ENCODE results near the gene AOC2. TPM values are rescaled to one million over a fixed set of nuclear protein-coding genes. Genes with fewer than 3 reads are reported as not detected.

The AOC2 gene
- total and polyA plus RNA-seq, 2 donors (not counting 1 experiment from before 2014, with no cell fraction given): 0.12 to 0.33 TPM

DNA sequence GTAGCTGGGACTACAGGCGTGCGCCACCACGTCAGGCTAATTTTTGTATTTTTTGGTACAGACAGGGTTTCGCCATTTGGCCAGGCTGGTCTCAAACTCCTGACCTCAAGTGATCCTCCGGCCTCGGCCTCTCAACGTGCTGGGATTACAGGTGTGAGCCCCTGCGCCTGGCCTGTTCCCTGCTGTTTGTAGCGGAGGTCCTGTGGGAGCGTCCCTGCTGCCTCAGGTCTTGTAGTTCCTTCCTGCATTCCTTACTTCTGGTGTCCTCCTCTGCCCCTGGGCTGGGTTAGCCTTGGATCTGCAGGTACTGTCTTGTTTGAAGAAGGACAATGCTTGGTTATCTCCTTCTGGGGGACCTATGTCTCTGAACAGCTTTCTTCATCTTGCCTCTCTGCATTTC lies 32.7 kb downstream of the AOC2 start:
- DNase-seq (ENCODE audit: low read depth in 2 of 2): no peak
- no peaks in the 10 kb centered on the region for H3K79me2 ChIP-seq (ENCODE audit: control insufficient read depth, insufficient read depth, low read length)
- TF ChIP-seq, protein P1, sequence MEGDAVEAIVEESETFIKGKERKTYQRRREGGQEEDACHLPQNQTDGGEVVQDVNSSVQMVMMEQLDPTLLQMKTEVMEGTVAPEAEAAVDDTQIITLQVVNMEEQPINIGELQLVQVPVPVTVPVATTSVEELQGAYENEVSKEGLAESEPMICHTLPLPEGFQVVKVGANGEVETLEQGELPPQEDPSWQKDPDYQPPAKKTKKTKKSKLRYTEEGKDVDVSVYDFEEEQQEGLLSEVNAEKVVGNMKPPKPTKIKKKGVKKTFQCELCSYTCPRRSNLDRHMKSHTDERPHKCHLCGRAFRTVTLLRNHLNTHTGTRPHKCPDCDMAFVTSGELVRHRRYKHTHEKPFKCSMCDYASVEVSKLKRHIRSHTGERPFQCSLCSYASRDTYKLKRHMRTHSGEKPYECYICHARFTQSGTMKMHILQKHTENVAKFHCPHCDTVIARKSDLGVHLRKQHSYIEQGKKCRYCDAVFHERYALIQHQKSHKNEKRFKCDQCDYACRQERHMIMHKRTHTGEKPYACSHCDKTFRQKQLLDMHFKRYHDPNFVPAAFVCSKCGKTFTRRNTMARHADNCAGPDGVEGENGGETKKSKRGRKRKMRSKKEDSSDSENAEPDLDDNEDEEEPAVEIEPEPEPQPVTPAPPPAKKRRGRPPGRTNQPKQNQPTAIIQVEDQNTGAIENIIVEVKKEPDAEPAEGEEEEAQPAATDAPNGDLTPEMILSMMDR (conservative IDR thresholded peaks at IDR 0.05 in 1 of 2, IDR thresholded peaks at IDR 0.05 in 1 of 2; ENCODE audit: low read depth in 1 of 2, low read length in 2 of 2): no peak
- TF ChIP-seq EZH2 (IDR thresholded peaks at IDR 0.05; ENCODE audit: low read length, missing control alignments): no peak
- H3K27me3 ChIP-seq (ENCODE audit: control insufficient read depth, insufficient read depth, low read length): peaks cover 4% of the 10 kb centered on the region
- no peaks in the 10 kb centered on the region for H3K4me1 ChIP-seq (ENCODE audit: control insufficient read depth, extremely low read depth, insufficient read depth, low read length)
- H3K36me3 ChIP-seq (ENCODE audit: control insufficient read depth, insufficient read depth, low read length): no peaks in the 10 kb centered on the region
- H3K9me3 ChIP-seq (ENCODE audit: control insufficient read depth, insufficient read depth, low read depth, low read length): no peaks in the 10 kb centered on the region
- no peak overlapping the region for H2AFZ ChIP-seq (ENCODE audit: low read length)
- no peaks in the 10 kb centered on the region for H4K20me1 ChIP-seq (ENCODE audit: control insufficient read depth, extremely low read depth, insufficient read depth, low read length)
- no peak overlapping the region for H3K4me2 ChIP-seq (ENCODE audit: extremely low read depth, insufficient read depth, low read length)
- no peak overlapping the region for H3K27ac ChIP-seq (ENCODE audit: insufficient read depth, low read length)
- H3K9ac ChIP-seq (ENCODE audit: insufficient read depth, low read length): no peak overlapping the region
- no peak overlapping the region for H3K4me3 ChIP-seq (replicated peaks in 1 of 4; ENCODE audit: control extremely low read depth in 1 of 4, insufficient read depth in 1 of 4, low read depth in 3 of 4, low read length in 4 of 4)

DNA sequence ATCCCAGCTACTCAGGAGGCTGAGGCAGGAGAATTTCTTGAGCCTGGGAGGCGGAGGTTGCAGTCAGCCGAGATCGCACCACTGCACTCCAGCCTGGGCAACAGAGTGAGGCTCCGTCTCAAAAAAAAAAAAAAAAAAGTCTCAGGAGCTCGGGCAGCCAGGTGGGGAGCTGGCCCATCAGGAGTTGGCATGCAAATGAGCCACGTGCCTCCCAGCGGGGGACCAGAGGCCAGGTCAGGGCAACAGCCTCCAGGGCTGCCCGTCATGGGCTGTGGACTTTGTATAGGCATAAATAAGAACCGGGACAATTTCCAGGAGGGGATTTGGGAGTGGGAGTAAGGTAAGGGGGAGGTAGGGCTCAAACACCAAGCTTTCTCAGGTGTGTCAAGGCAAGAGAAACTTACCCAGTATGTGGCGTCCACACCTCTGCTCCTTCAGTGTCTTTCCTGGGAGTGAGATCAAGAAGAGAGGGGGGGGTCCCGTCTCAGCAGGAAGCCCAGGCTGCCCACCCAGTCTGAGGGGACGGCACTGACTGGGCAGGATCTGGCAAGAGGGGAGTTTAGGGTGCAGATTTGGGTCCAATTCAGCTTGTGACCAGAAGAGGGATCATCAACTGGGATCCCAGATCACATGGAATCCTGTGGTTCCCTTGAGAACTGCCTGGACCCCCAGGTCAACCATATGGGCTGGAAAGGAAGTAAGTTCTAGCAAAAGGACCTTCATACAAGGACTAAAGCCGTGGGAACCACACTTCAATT lies 33.9 kb downstream of the AOC2 start:
- H3K27ac ChIP-seq (ENCODE audit: insufficient read depth, low read length): no peak overlapping the region
- H3K27me3 ChIP-seq (ENCODE audit: control insufficient read depth, insufficient read depth, low read length): peaks cover 4% of the 10 kb centered on the region
- no peak overlapping the region for H3K4me3 ChIP-seq (replicated peaks in 1 of 4; ENCODE audit: control extremely low read depth in 1 of 4, insufficient read depth in 1 of 4, low read depth in 3 of 4, low read length in 4 of 4)
- H3K36me3 ChIP-seq (ENCODE audit: control insufficient read depth, insufficient read depth, low read length): no peaks in the 10 kb centered on the region
- no peaks in the 10 kb centered on the region for H3K79me2 ChIP-seq (ENCODE audit: control insufficient read depth, insufficient read depth, low read length)
- TF ChIP-seq, protein P1 (conservative IDR thresholded peaks at IDR 0.05 in 1 of 2, IDR thresholded peaks at IDR 0.05 in 1 of 2; ENCODE audit: low read depth in 1 of 2, low read length in 2 of 2): no peak
- TF ChIP-seq EZH2 (IDR thresholded peaks at IDR 0.05; ENCODE audit: low read length, missing control alignments): no peak
- no peak overlapping the region for H3K9ac ChIP-seq (ENCODE audit: insufficient read depth, low read length)
- no peaks in the 10 kb centered on the region for H3K4me1 ChIP-seq (ENCODE audit: control insufficient read depth, extremely low read depth, insufficient read depth, low read length)
- no peaks in the 10 kb centered on the region for H3K9me3 ChIP-seq (ENCODE audit: control insufficient read depth, insufficient read depth, low read depth, low read length)
- H2AFZ ChIP-seq (ENCODE audit: low read length): no peak overlapping the region
- H4K20me1 ChIP-seq (ENCODE audit: control insufficient read depth, extremely low read depth, insufficient read depth, low read length): no peaks in the 10 kb centered on the region
- DNase-seq (ENCODE audit: low read depth in 2 of 2): no peak
- H3K4me2 ChIP-seq (ENCODE audit: extremely low read depth, insufficient read depth, low read length): no peak overlapping the region

DNA sequence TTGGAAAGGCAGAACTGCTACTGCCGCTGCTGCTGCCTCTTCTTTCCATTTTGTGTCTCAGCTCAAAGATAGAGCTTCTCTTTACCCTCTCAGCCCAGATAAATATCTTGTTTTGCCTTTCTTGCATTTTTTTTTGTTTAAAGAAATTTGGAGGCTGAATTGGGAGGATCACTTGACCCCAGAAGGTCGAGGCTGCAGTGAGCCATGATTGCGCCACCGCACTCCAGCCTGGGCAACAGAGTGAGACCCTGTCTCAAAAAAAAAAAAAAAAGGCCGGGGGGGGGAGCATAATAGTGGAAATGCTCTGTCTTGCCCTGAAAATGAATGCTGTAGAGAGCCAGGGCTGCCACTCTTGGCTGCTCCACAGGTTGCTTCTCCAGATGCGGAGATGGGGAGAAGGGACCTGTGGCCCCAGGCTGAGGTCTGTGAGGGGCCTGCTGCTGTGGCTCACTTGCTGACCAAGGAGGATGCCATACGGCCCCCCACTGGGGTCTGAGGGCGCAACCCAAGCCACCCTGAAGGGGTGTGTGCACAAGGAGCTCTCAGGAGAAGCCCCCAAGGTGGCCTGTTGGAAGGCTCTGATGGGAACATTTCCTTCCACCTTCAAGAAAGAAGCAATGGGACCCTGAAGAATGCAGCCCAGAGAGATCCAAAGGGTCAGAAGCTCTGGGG lies 34.7 kb downstream of the AOC2 start:
- Histone ChIP-seq H3K9me3 (ENCODE audit: control insufficient read depth, insufficient read depth, low read depth, low read length) (no peaks in the 10 kb centered on the region), H3K4me1 (ENCODE audit: control insufficient read depth, extremely low read depth, insufficient read depth, low read length) (no peaks in the 10 kb centered on the region), H3K79me2 (ENCODE audit: control insufficient read depth, insufficient read depth, low read length) (no peaks in the 10 kb centered on the region), H3K4me3 (replicated peaks in 1 of 4; ENCODE audit: control extremely low read depth in 1 of 4, insufficient read depth in 1 of 4, low read depth in 3 of 4, low read length in 4 of 4) (no peak overlapping the region), H3K27me3 (ENCODE audit: control insufficient read depth, insufficient read depth, low read length) (peaks cover 4% of the 10 kb centered on the region), H4K20me1 (ENCODE audit: control insufficient read depth, extremely low read depth, insufficient read depth, low read length) (no peaks in the 10 kb centered on the region), H2AFZ (ENCODE audit: low read length) (no peak overlapping the region), H3K27ac (ENCODE audit: insufficient read depth, low read length) (no peak overlapping the region), H3K36me3 (ENCODE audit: control insufficient read depth, insufficient read depth, low read length) (no peaks in the 10 kb centered on the region), H3K4me2 (ENCODE audit: extremely low read depth, insufficient read depth, low read length) (no peak overlapping the region), H3K9ac (ENCODE audit: insufficient read depth, low read length) (no peak overlapping the region)
- no peak for DNase-seq (ENCODE audit: low read depth in 2 of 2)
- TF ChIP-seq, protein P1 (conservative IDR thresholded peaks at IDR 0.05 in 1 of 2, IDR thresholded peaks at IDR 0.05 in 1 of 2; ENCODE audit: low read depth in 1 of 2, low read length in 2 of 2): no peak
- TF ChIP-seq EZH2 (IDR thresholded peaks at IDR 0.05; ENCODE audit: low read length, missing control alignments): no peak

Data from fibroblast of lung (primary cell).